GM23338 (cell line): Measurements from ENCODE around the gene DENND5B. TPM values are rescaled to one million over a fixed set of nuclear protein-coding genes. Genes with fewer than 3 reads are reported as not detected.
"Not testable (repeated sequence)": the region's sequence is repeated elsewhere in the genome, so short reads cannot be mapped to it uniquely, and the experiment has no call there.

Source experiments
- ATAC-seq: fragments of 200-7000 bp; cut with Tn5 transposase; 3 replicates; pipeline ENCODE4 v1.9.1; 2020
- DNase-seq: peaks from one replicate; pipeline ENCODE4 v3.0.0-alpha.2; 2015; ENCODE audit warnings: low spot score
- H2AFZ ChIP-seq: fragments of 200-600 bp; sonication (generic); 2 replicates; pipeline ENCODE4 v1.8.0; 2016; ENCODE audit warnings: antibody characterized with exemption, mild to moderate bottlenecking, moderate library complexity
- H3F3A ChIP-seq: fragments of 200-600 bp; sonication (generic); replicated peaks from 2 replicates; pipeline ENCODE4 v1.8.0; 2017; ENCODE audit warnings: antibody characterized with exemption, mixed run types, low read depth
- H3K27ac ChIP-seq: fragments of 200-600 bp; sonication (generic); 2 replicates; pipeline ENCODE4 v1.6.1; 2016; ENCODE audit warnings: low read depth
- H3K27me3 ChIP-seq: fragments of 200-600 bp; sonication (generic); 2 replicates; pipeline ENCODE4 v1.8.0; 2016; ENCODE audit warnings: mild to moderate bottlenecking, mixed run types, moderate library complexity; ENCODE audit not compliant: insufficient read depth
- H3K36me3 ChIP-seq: fragments of 200-600 bp; sonication (generic); 2 replicates; pipeline ENCODE4 v1.8.0; 2016; ENCODE audit warnings: mild to moderate bottlenecking; ENCODE audit not compliant: insufficient read depth
- H3K4me1 ChIP-seq: fragments of 200-600 bp; sonication (generic); 2 replicates; pipeline ENCODE4 v1.8.0; 2016; ENCODE audit warnings: mild to moderate bottlenecking, moderate library complexity; ENCODE audit not compliant: insufficient read depth
- H3K4me2 ChIP-seq: fragments of 200-600 bp; sonication (generic); 2 replicates; pipeline ENCODE4 v1.7.1; 2017; ENCODE audit warnings: mixed run types
- H3K4me3 ChIP-seq: fragments of 200-600 bp; sonication (generic); 2 replicates; pipeline ENCODE4 v1.6.1; 2016; ENCODE audit warnings: mixed run types
- H3K79me2 ChIP-seq: fragments of 200-600 bp; sonication (generic); replicated peaks from 2 replicates; pipeline ENCODE4 v1.8.0; 2017; ENCODE audit warnings: mild to moderate bottlenecking; ENCODE audit not compliant: insufficient read depth
- H3K9me2 ChIP-seq: fragments of 200-600 bp; sonication (generic); 2 replicates; pipeline ENCODE4 v1.8.0; 2017; ENCODE audit not compliant: insufficient read depth
- H4K20me1 ChIP-seq: fragments of 200-600 bp; sonication (generic); replicated peaks from 2 replicates; pipeline ENCODE4 v1.8.0; 2017; ENCODE audit warnings: mild to moderate bottlenecking; ENCODE audit not compliant: insufficient read depth
- H3K27ac Mint-ChIP-seq: 2 replicates; pipeline ENCODE4 v1.8.0; 2020; ENCODE audit warnings: inconsistent platforms, mild to moderate bottlenecking, moderate library complexity, mixed read lengths
- H3K27me3 Mint-ChIP-seq: 3 replicates; pipeline ENCODE4 v1.8.0; 2022; ENCODE audit warnings: low read depth, mild to moderate bottlenecking, moderate library complexity, mixed read lengths, inconsistent platforms; ENCODE audit not compliant: insufficient read depth, poor library complexity
- H3K36me3 Mint-ChIP-seq: 3 replicates; pipeline ENCODE4 v1.8.0; 2021; ENCODE audit warnings: low read depth, mild to moderate bottlenecking, inconsistent platforms, moderate library complexity, mixed read lengths
- H3K4me1 Mint-ChIP-seq: 3 replicates; pipeline ENCODE4 v1.8.0; 2020; ENCODE audit warnings: mild to moderate bottlenecking, inconsistent platforms, mixed read lengths
- H3K4me3 Mint-ChIP-seq: 3 replicates; pipeline ENCODE4 v1.8.0; 2021; ENCODE audit warnings: moderate library complexity, mild to moderate bottlenecking, inconsistent platforms, mixed read lengths
- H3K9me3 Mint-ChIP-seq: 3 replicates; pipeline ENCODE4 v1.8.0; 2020; ENCODE audit warnings: moderate library complexity, mild to moderate bottlenecking, inconsistent platforms, mixed read lengths
- CREB1 ChIP-seq: fragments of 250-450 bp; sonication (Bioruptor Pico); IDR thresholded peaks from 2 replicates; pipeline ENCODE4 v1.5.0; 2020; ENCODE audit warnings: low read depth, mild to moderate bottlenecking, moderate library complexity
- CTCF ChIP-seq, 2 experiments: fragments of 200-600 bp in 1 of 2; sonication (generic) in 1 of 2; conservative IDR thresholded peaks; 2 replicates each; pipeline versions ENCODE4 v1.5.1 to v1.6.1; 2016 to 2017; ENCODE audit warnings: antibody characterized with exemption in 2 of 2, low read depth in 2 of 2, mild to moderate bottlenecking in 2 of 2, moderate library complexity in 1 of 2
- ETS1 ChIP-seq: IDR thresholded peaks from 2 replicates; pipeline ENCODE4 v1.6.1; 2016; ENCODE audit warnings: antibody characterized with exemption
- EZH2 ChIP-seq: fragments of 200-600 bp; sonication (generic); IDR thresholded peaks from one replicate; pipeline ENCODE4 v1.8.0; 2017; ENCODE audit warnings: antibody characterized with exemption, mild to moderate bottlenecking, low read depth; ENCODE audit not compliant: unreplicated experiment
- EZH2phosphoT487 ChIP-seq: fragments of 200-600 bp; sonication (generic); IDR thresholded peaks from one replicate; pipeline ENCODE4 v1.8.1; 2018; ENCODE audit warnings: antibody characterized with exemption; ENCODE audit not compliant: unreplicated experiment
- JUNB ChIP-seq: IDR thresholded peaks from one replicate; pipeline ENCODE4 v1.6.1; 2016; ENCODE audit warnings: antibody characterized with exemption; ENCODE audit not compliant: unreplicated experiment
- NANOG ChIP-seq: IDR thresholded peaks from 2 replicates; pipeline ENCODE4 v1.6.1; 2016; ENCODE audit warnings: antibody characterized with exemption, borderline replicate concordance
- POLR2AphosphoS5 ChIP-seq: IDR thresholded peaks from 2 replicates; pipeline ENCODE4 v1.6.1; 2016; ENCODE audit warnings: antibody characterized with exemption, low read depth
- REST ChIP-seq: IDR thresholded peaks from one replicate; pipeline ENCODE4 v1.6.1; 2018; ENCODE audit warnings: antibody characterized with exemption; ENCODE audit not compliant: unreplicated experiment
- polyA plus RNA-seq: library from polyadenylated mRNA; unstranded; fragments of >200 nt; fragmentation: Nextera tagmentation; extraction: Ambion mirVana; gene quantifications from 2 replicates; pipeline ENCODE4 v1.2.1, GENCODE V29; 2016
- total RNA-seq: library from RNA; depleted of rRNA; stranded (reverse); fragments of >200 nt; shearing (Covaris generic); gene quantifications from 2 replicates; pipeline ENCODE4 v1.2.3, GENCODE V29; 2014
- TF ChIP-seq, protein P1 (sequence below): fragments of 250-450 bp; sonication (Bioruptor Pico); IDR thresholded peaks from 2 replicates; pipeline ENCODE4 v1.5.0; 2020; ENCODE audit warnings: mild to moderate bottlenecking, moderate library complexity

DENND5B gene
- total and polyA plus RNA-seq, 2 experiments from 2014 or later: 6.5 to 17.2 TPM

- not testable (repeated sequence) for H3K27me3 ChIP-seq, H3K4me1 ChIP-seq, H3K4me3 ChIP-seq, H3K27ac ChIP-seq, ATAC-seq, DNase-seq, H2AFZ ChIP-seq, H3F3A ChIP-seq, H3K9me2 ChIP-seq, H3K4me3 Mint-ChIP-seq, H3K36me3 ChIP-seq, H3K79me2 ChIP-seq, H3K27ac Mint-ChIP-seq, H3K27me3 Mint-ChIP-seq, H4K20me1 ChIP-seq, H3K4me2 ChIP-seq, H3K4me1 Mint-ChIP-seq
- Mint-ChIP-seq H3K9me3 (peaks cover 18% of the 10 kb centered on the region), H3K36me3 (peaks cover 16% of the 10 kb centered on the region)
Observed at GRCh38 chr12:31550590-31550989, 40.3 kb downstream of the DENND5B start.

DNA sequence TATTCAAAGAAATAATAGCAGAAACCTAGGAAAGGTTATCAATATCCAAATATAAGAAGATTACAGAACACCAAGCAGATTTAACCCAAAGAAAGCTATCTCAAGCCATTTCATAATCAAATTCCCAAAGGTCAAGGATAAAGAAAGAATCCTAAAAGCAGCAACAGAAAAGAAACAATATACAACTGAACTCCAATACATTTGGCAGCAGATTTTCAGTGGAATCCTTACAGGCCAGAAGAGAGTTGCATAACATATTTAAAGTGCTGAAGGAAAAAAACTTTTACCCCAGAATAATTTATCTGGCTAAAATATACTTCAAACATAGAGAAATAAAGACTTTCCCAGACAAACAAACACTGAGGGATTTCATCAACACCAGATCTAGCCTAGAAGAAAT lies 54.3 kb downstream of the DENND5B start:
- Histone ChIP-seq H3K4me1 (peaks cover 5% of the 10 kb centered on the region), H2AFZ (no peak overlapping the region), H3K4me2 (no peak overlapping the region), H3K36me3 (no peaks in the 10 kb centered on the region), H4K20me1 (no peaks in the 10 kb centered on the region), H3F3A (no peaks in the 10 kb centered on the region), H3K79me2 (peaks cover 35% of the 10 kb centered on the region), H3K27ac (no peak overlapping the region), H3K27me3 (no peaks in the 10 kb centered on the region), H3K9me2 (no peaks in the 10 kb centered on the region), H3K4me3 (no peak overlapping the region)
- Mint-ChIP-seq H3K36me3 (no peaks in the 10 kb centered on the region; the same call in 1 of the 3 replicates), H3K27me3 (no peaks in the 10 kb centered on the region), H3K4me3 (no peak overlapping the region), H3K4me1 (peaks cover 15% of the 10 kb centered on the region), H3K9me3 (0 out of 3 replicates have a peak, but pooled peaks cover 3% of the 10 kb centered on the region), H3K27ac (no peak overlapping the region)
- ATAC-seq: no peak
- DNase-seq: no peak
- no peak for TF ChIP-seq POLR2AphosphoS5
- TF ChIP-seq CREB1 (CRISPR knock-in tag): no peak
- no peak for TF ChIP-seq JUNB
- TF ChIP-seq ETS1: no peak
- TF ChIP-seq, protein P1, sequence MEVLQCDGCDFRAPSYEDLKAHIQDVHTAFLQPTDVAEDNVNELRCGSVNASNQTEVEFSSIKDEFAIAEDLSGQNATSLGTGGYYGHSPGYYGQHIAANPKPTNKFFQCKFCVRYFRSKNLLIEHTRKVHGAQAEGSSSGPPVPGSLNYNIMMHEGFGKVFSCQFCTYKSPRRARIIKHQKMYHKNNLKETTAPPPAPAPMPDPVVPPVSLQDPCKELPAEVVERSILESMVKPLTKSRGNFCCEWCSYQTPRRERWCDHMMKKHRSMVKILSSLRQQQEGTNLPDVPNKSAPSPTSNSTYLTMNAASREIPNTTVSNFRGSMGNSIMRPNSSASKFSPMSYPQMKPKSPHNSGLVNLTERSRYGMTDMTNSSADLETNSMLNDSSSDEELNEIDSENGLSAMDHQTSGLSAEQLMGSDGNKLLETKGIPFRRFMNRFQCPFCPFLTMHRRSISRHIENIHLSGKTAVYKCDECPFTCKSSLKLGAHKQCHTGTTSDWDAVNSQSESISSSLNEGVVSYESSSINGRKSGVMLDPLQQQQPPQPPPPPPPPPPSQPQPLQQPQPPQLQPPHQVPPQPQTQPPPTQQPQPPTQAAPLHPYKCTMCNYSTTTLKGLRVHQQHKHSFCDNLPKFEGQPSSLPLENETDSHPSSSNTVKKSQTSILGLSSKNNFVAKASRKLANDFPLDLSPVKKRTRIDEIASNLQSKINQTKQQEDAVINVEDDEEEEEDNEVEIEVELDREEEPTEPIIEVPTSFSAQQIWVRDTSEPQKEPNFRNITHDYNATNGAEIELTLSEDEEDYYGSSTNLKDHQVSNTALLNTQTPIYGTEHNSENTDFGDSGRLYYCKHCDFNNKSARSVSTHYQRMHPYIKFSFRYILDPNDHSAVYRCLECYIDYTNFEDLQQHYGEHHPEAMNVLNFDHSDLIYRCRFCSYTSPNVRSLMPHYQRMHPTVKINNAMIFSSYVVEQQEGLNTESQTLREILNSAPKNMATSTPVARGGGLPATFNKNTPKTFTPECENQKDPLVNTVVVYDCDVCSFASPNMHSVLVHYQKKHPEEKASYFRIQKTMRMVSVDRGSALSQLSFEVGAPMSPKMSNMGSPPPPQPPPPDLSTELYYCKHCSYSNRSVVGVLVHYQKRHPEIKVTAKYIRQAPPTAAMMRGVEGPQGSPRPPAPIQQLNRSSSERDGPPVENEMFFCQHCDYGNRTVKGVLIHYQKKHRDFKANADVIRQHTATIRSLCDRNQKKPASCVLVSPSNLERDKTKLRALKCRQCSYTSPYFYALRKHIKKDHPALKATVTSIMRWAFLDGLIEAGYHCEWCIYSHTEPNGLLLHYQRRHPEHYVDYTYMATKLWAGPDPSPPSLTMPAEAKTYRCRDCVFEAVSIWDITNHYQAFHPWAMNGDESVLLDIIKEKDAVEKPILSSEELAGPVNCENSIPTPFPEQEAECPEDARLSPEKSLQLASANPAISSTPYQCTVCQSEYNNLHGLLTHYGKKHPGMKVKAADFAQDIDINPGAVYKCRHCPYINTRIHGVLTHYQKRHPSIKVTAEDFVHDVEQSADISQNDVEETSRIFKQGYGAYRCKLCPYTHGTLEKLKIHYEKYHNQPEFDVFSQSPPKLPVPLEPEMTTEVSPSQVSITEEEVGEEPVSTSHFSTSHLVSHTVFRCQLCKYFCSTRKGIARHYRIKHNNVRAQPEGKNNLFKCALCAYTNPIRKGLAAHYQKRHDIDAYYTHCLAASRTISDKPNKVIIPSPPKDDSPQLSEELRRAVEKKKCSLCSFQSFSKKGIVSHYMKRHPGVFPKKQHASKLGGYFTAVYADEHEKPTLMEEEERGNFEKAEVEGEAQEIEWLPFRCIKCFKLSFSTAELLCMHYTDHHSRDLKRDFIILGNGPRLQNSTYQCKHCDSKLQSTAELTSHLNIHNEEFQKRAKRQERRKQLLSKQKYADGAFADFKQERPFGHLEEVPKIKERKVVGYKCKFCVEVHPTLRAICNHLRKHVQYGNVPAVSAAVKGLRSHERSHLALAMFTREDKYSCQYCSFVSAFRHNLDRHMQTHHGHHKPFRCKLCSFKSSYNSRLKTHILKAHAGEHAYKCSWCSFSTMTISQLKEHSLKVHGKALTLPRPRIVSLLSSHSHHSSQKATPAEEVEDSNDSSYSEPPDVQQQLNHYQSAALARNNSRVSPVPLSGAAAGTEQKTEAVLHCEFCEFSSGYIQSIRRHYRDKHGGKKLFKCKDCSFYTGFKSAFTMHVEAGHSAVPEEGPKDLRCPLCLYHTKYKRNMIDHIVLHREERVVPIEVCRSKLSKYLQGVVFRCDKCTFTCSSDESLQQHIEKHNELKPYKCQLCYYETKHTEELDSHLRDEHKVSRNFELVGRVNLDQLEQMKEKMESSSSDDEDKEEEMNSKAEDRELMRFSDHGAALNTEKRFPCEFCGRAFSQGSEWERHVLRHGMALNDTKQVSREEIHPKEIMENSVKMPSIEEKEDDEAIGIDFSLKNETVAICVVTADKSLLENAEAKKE (CRISPR knock-in tag): no peak
- TF ChIP-seq NANOG: no peak
- TF ChIP-seq CTCF (conservative IDR thresholded peaks at IDR 0.05; ENCODE audit: low read depth in 2 of 2): no peak
- TF ChIP-seq REST: no peak
- no peak for TF ChIP-seq EZH2
- no peak for TF ChIP-seq EZH2phosphoT487
